Tibial nerve (tissue), 3 donors: ENCODE measurements around the gene PLEKHF1.

ENCODE experiments used
- POLR2A ChIP-seq, 2 donors: fragments of 450-650 bp; IDR thresholded peaks; one replicate each; pipeline ENCODE4 v1.6.1; 2017; ENCODE audit warnings: antibody characterized with exemption in 2 of 2, mild to moderate bottlenecking in 2 of 2, moderate library complexity in 2 of 2
- TF ChIP-seq, protein P1 (sequence below), 5 experiments: fragments of 200-600 bp in 3 of 5; fragments of 450-650 bp in 2 of 5; sonication (generic) in 3 of 5; IDR thresholded peaks; one replicate each; pipeline ENCODE4 v1.5.1; 2016 to 2019; ENCODE audit warnings: antibody characterized with exemption in 5 of 5, mild to moderate bottlenecking in 3 of 5, moderate library complexity in 2 of 5

DNA sequence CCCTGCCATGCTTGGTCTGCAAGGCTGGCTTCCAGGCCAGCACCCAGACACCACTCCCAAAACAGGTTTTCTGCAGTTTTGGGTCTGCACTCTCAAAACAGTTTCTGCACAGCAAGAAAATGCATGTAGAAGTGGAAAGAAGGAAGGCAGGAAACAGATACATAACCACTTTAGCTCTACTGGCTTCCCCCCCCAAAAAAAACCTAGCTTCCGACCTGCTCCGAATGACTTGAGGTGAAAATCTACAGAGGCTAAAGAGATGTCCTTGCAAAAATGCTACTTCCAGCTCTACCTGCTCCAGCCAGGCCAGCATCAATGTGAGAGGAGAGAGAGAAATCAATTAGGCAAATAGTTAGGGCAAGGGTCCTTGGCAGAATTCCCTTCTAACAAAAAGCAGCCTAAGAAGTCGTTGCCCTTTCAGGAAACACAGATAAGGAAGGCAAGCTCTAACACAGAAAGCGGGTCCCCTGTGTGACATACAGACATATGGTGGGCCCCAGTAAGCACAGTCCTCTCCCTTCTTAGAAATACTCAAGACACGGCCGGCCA, 46.4 kb downstream of the PLEKHF1 start:
- TF ChIP-seq, protein P1, sequence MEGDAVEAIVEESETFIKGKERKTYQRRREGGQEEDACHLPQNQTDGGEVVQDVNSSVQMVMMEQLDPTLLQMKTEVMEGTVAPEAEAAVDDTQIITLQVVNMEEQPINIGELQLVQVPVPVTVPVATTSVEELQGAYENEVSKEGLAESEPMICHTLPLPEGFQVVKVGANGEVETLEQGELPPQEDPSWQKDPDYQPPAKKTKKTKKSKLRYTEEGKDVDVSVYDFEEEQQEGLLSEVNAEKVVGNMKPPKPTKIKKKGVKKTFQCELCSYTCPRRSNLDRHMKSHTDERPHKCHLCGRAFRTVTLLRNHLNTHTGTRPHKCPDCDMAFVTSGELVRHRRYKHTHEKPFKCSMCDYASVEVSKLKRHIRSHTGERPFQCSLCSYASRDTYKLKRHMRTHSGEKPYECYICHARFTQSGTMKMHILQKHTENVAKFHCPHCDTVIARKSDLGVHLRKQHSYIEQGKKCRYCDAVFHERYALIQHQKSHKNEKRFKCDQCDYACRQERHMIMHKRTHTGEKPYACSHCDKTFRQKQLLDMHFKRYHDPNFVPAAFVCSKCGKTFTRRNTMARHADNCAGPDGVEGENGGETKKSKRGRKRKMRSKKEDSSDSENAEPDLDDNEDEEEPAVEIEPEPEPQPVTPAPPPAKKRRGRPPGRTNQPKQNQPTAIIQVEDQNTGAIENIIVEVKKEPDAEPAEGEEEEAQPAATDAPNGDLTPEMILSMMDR (IDR thresholded peaks at IDR 0.05), result no peak
- no peak for TF ChIP-seq POLR2A (IDR thresholded peaks at IDR 0.05)
